Measurements from ENCODE around the gene RDH13. TPM values are rescaled to one million over a fixed set of nuclear protein-coding genes. Genes with fewer than 3 reads are reported as not detected.
A peak's percentile ranks its signal among the peaks of the same experiment; 100 is the strongest.

The RDH13 gene
- total and polyA plus RNA-seq, 10 of the 15 experiments (the other 5 are each of a cell fraction or from before 2014, with no cell fraction given): 1.3 to 11.6 (median 8.9) TPM

DNA sequence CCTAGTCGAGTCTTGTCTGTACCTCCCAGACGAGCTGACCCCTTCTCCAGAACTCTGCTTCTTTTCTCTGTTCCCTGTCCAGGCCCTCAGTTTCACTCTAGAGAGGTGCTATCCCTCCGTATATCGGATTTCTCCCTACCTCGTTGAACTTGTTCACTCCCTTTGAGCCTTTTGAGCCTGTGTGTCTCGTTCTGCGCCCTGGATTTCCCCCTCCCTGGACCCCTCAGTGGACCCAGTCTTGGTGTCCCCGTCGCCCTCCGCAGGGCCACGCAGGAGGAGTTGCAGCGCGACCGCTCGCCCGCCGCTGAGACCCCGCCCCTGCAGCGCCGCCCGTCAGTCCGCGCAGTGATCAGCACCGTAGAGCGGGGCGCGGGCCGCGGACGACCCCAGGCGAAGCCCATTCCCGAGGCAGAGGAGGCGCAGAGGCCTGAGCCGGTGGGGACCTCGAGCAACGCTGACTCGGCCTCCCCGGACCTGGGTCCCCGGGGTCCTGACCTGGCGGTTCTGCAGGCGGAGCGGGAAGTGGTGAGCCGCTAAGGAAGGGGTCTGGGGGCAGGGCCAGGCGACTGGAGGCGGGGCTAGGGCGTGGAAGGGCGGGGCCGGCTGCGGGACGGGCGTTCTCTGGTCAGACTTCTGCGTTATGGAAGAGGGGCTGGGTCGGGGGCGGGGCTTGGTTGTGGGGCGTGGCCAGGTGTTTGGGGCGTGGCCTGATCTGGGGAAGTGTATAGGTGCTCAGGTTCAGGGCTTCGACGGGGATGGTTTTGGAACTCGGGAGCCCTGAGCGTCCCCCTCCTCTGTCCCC, 18.2 kb upstream of the RDH13 start (continued):
- TF ChIP-seq, protein P1, sequence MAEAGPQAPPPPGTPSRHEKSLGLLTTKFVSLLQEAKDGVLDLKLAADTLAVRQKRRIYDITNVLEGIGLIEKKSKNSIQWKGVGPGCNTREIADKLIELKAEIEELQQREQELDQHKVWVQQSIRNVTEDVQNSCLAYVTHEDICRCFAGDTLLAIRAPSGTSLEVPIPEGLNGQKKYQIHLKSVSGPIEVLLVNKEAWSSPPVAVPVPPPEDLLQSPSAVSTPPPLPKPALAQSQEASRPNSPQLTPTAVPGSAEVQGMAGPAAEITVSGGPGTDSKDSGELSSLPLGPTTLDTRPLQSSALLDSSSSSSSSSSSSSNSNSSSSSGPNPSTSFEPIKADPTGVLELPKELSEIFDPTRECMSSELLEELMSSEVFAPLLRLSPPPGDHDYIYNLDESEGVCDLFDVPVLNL (IDR thresholded peaks at IDR 0.05; ENCODE audit: low read depth, low read length): no peak
- 0 out of 2 replicates have a peak, but pooled peaks have one; percentile 1 for TF ChIP-seq DPF2 (IDR thresholded peaks at IDR 0.05)
- TF ChIP-seq SREBF2 (IDR thresholded peaks at IDR 0.05; ENCODE audit: low read length): no peak
- TF ChIP-seq, protein P2, sequence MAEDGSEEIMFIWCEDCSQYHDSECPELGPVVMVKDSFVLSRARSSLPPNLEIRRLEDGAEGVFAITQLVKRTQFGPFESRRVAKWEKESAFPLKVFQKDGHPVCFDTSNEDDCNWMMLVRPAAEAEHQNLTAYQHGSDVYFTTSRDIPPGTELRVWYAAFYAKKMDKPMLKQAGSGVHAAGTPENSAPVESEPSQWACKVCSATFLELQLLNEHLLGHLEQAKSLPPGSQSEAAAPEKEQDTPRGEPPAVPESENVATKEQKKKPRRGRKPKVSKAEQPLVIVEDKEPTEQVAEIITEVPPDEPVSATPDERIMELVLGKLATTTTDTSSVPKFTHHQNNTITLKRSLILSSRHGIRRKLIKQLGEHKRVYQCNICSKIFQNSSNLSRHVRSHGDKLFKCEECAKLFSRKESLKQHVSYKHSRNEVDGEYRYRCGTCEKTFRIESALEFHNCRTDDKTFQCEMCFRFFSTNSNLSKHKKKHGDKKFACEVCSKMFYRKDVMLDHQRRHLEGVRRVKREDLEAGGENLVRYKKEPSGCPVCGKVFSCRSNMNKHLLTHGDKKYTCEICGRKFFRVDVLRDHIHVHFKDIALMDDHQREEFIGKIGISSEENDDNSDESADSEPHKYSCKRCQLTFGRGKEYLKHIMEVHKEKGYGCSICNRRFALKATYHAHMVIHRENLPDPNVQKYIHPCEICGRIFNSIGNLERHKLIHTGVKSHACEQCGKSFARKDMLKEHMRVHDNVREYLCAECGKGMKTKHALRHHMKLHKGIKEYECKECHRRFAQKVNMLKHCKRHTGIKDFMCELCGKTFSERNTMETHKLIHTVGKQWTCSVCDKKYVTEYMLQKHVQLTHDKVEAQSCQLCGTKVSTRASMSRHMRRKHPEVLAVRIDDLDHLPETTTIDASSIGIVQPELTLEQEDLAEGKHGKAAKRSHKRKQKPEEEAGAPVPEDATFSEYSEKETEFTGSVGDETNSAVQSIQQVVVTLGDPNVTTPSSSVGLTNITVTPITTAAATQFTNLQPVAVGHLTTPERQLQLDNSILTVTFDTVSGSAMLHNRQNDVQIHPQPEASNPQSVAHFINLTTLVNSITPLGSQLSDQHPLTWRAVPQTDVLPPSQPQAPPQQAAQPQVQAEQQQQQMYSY (CRISPR knock-in tag; IDR thresholded peaks at IDR 0.05): no peak
- no peak for TF ChIP-seq LARP7 (IDR thresholded peaks at IDR 0.05)
- no peak for TF ChIP-seq NFIC (IDR thresholded peaks at IDR 0.05; ENCODE audit: low read depth, low read length)
- no peak for TF ChIP-seq BCL11A (IDR thresholded peaks at IDR 0.05; ENCODE audit: low read depth, low read length)
- TF ChIP-seq MXI1 (IDR thresholded peaks at IDR 0.05; ENCODE audit: low read depth, low read length): no peak
- no peak for TF ChIP-seq PML (IDR thresholded peaks at IDR 0.05; ENCODE audit: low read length)
- no peak for TF ChIP-seq EZH2 (IDR thresholded peaks at IDR 0.05; ENCODE audit: borderline replicate concordance, control insufficient read depth, low read depth, low read length)
- TF ChIP-seq, protein P3, sequence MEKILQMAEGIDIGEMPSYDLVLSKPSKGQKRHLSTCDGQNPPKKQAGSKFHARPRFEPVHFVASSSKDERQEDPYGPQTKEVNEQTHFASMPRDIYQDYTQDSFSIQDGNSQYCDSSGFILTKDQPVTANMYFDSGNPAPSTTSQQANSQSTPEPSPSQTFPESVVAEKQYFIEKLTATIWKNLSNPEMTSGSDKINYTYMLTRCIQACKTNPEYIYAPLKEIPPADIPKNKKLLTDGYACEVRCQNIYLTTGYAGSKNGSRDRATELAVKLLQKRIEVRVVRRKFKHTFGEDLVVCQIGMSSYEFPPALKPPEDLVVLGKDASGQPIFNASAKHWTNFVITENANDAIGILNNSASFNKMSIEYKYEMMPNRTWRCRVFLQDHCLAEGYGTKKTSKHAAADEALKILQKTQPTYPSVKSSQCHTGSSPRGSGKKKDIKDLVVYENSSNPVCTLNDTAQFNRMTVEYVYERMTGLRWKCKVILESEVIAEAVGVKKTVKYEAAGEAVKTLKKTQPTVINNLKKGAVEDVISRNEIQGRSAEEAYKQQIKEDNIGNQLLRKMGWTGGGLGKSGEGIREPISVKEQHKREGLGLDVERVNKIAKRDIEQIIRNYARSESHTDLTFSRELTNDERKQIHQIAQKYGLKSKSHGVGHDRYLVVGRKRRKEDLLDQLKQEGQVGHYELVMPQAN (conservative IDR thresholded peaks at IDR 0.05): 0 out of 2 replicates have a peak, but pooled peaks have one; percentile 25
- no peak for TF ChIP-seq FOXK2 (IDR thresholded peaks at IDR 0.05)
- no peak for TF ChIP-seq YY1 (IDR thresholded peaks at IDR 0.05; ENCODE audit: low read depth, low read length)
- TF ChIP-seq, protein P4, sequence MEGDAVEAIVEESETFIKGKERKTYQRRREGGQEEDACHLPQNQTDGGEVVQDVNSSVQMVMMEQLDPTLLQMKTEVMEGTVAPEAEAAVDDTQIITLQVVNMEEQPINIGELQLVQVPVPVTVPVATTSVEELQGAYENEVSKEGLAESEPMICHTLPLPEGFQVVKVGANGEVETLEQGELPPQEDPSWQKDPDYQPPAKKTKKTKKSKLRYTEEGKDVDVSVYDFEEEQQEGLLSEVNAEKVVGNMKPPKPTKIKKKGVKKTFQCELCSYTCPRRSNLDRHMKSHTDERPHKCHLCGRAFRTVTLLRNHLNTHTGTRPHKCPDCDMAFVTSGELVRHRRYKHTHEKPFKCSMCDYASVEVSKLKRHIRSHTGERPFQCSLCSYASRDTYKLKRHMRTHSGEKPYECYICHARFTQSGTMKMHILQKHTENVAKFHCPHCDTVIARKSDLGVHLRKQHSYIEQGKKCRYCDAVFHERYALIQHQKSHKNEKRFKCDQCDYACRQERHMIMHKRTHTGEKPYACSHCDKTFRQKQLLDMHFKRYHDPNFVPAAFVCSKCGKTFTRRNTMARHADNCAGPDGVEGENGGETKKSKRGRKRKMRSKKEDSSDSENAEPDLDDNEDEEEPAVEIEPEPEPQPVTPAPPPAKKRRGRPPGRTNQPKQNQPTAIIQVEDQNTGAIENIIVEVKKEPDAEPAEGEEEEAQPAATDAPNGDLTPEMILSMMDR (IDR thresholded peaks at IDR 0.05 in 2 of 3, conservative IDR thresholded peaks at IDR 0.05 in 1 of 3; ENCODE audit: control insufficient read depth in 2 of 3, extremely low read depth in 1 of 3, insufficient read depth in 1 of 3, low read depth in 3 of 3, low read length in 3 of 3): 0 out of 6 replicates have a peak, but pooled peaks of 1 of the 3 experiments have one; percentile 0
- TF ChIP-seq, protein P5, sequence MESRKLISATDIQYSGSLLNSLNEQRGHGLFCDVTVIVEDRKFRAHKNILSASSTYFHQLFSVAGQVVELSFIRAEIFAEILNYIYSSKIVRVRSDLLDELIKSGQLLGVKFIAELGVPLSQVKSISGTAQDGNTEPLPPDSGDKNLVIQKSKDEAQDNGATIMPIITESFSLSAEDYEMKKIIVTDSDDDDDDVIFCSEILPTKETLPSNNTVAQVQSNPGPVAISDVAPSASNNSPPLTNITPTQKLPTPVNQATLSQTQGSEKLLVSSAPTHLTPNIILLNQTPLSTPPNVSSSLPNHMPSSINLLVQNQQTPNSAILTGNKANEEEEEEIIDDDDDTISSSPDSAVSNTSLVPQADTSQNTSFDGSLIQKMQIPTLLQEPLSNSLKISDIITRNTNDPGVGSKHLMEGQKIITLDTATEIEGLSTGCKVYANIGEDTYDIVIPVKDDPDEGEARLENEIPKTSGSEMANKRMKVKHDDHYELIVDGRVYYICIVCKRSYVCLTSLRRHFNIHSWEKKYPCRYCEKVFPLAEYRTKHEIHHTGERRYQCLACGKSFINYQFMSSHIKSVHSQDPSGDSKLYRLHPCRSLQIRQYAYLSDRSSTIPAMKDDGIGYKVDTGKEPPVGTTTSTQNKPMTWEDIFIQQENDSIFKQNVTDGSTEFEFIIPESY (IDR thresholded peaks at IDR 0.05): no peak
- TF ChIP-seq ATF7 (IDR thresholded peaks at IDR 0.05; ENCODE audit: low read depth): no peak
- peak; percentile 37; the same call in 1 of the 2 replicates for TF ChIP-seq SMARCA5 (IDR thresholded peaks at IDR 0.05)
- no peak for TF ChIP-seq CREB1 (IDR thresholded peaks at IDR 0.05; ENCODE audit: low read depth)
- TF ChIP-seq SUZ12 (IDR thresholded peaks at IDR 0.05; ENCODE audit: unreplicated experiment): no peak
- TF ChIP-seq HDGF (IDR thresholded peaks at IDR 0.05): no peak

Data from GM12878 (cell line).